ENCODE data around the gene REXO4. TPM values are rescaled to one million over a fixed set of nuclear protein-coding genes. Genes with fewer than 3 reads are reported as not detected.

REXO4 gene
- total and polyA plus RNA-seq, 2 donors (not counting 1 experiment from before 2014, with no cell fraction given) = 25.0 to 37.1 TPM

DNA sequence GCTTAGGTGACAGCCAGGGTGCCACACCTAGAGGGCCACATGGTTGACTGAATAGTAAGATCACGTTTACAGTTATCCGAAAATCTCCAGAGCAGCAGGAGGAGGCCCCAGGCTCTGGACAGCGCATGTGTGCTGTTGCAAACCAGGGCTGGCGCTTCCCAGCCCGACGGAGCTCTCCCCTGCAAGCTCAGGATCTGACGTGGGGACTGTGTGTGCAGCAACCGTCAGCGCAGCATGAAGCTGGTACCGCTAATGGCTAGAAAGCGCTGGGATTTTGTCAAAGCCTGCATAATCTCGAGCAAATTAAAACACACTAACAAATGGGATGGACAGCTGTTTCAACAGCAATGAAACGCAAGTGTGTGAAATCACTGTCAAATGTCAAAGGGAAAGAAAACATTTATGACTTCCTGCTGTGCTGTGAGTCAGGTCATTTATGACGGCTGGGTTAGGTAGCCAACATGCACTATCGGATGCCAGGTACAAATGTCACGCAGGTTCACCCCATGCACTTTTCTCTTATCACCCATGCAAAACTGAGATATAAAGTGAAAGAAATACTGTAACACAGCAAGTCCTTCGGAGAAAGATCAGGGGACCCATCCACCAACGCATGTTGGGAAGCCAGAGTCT is 49.4 kb downstream of the REXO4 start:
- no peaks in the 10 kb centered on the region for H3K27me3 Mint-ChIP-seq
- no peak overlapping the region for H2AFZ ChIP-seq (ENCODE audit: insufficient read depth, low read depth, low read length, poor library complexity, severe bottlenecking)
- DNase-seq (no peak), ATAC-seq (ENCODE audit: low read depth) (no peak)
- H4K20me1 ChIP-seq (ENCODE audit: control insufficient read depth, insufficient read depth, low read length, poor library complexity, severe bottlenecking) = peaks cover 94% of the 10 kb centered on the region
- no peak overlapping the region for H3K4me3 Mint-ChIP-seq
- CTCF ChIA-PET = no interaction called here
- 93% methylated on average over 12 of the region's 18 CpGs for WGBS (ENCODE audit: insufficient coverage)
- no peak overlapping the region for H3K9ac ChIP-seq (ENCODE audit: low read length)
- H3K27ac ChIP-seq (ENCODE audit: low read length in 2 of 2) = no peak overlapping the region
- intact Hi-C loops (cut with micrococcal nuclease) = no loop called here
- peaks cover 0 to 69% of the 10 kb centered on the region in 2 experiments for H3K36me3 ChIP-seq (replicated peaks in 1 of 2; ENCODE audit: control extremely low read depth in 1 of 2, control insufficient read depth in 1 of 2, extremely low read depth in 1 of 2, insufficient read depth in 2 of 2, low read length in 1 of 2)
- H3K9me3 Mint-ChIP-seq (ENCODE audit: insufficient read depth) = no peaks in the 10 kb centered on the region
- no peak for TF ChIP-seq EZH2 (IDR thresholded peaks at IDR 0.05; ENCODE audit: borderline replicate concordance, insufficient read depth, low read depth, low read length, poor library complexity, severe bottlenecking)
- TF ChIP-seq, protein P1, sequence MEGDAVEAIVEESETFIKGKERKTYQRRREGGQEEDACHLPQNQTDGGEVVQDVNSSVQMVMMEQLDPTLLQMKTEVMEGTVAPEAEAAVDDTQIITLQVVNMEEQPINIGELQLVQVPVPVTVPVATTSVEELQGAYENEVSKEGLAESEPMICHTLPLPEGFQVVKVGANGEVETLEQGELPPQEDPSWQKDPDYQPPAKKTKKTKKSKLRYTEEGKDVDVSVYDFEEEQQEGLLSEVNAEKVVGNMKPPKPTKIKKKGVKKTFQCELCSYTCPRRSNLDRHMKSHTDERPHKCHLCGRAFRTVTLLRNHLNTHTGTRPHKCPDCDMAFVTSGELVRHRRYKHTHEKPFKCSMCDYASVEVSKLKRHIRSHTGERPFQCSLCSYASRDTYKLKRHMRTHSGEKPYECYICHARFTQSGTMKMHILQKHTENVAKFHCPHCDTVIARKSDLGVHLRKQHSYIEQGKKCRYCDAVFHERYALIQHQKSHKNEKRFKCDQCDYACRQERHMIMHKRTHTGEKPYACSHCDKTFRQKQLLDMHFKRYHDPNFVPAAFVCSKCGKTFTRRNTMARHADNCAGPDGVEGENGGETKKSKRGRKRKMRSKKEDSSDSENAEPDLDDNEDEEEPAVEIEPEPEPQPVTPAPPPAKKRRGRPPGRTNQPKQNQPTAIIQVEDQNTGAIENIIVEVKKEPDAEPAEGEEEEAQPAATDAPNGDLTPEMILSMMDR (IDR thresholded peaks at IDR 0.05) = no peak
- no peaks in the 10 kb centered on the region for H3K27me3 ChIP-seq (replicated peaks in 1 of 4; ENCODE audit: control extremely low read depth in 1 of 4, control insufficient read depth in 3 of 4, insufficient read depth in 4 of 4, low read length in 3 of 4)
- H3K9me3 ChIP-seq (ENCODE audit: control extremely low read depth in 1 of 3, control insufficient read depth in 2 of 3, insufficient read depth in 1 of 3, low read length in 2 of 3) = no peaks in the 10 kb centered on the region
- H3K4me1 Mint-ChIP-seq = peaks cover 46% of the 10 kb centered on the region
- no peak overlapping the region for H3K4me2 ChIP-seq (replicated peaks; ENCODE audit: low read depth, low read length, poor library complexity, severe bottlenecking)
- H3K79me2 ChIP-seq (ENCODE audit: control insufficient read depth, insufficient read depth, low read length) = peaks cover 78% of the 10 kb centered on the region
- H3K27ac Mint-ChIP-seq = no peak overlapping the region
- H3K4me3 ChIP-seq (ENCODE audit: control extremely low read depth in 1 of 5, extremely low read depth in 1 of 5, insufficient read depth in 1 of 5, low read depth in 2 of 5, low read length in 4 of 5) = no peak overlapping the region
- POLR2A ChIA-PET = no interaction called here
- peaks cover 23 to 36% of the 10 kb centered on the region in 2 donors for H3K4me1 ChIP-seq (ENCODE audit: control insufficient read depth in 2 of 2, insufficient read depth in 2 of 2, low read length in 2 of 2)

DNA sequence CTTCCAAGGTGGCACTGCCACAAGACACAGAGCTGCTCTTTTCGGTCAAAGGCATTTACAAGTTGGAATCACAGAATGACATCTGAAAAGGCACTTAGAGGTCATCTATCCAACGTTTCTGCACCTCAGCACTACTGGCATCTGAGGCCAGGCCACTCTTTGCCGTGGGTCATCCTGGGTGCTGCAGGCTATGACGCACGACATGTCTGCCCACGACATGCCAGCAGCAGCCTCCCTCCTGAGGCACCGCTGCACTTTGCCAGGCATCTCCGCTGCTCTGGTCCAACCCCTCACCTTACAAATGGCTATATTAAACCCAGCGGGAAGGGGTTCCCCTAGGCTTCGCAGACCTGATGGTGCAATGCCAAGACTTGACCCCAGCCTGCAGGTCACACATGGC is 50.0 kb downstream of the REXO4 start:
- Mint-ChIP-seq H3K4me3 (no peak overlapping the region), H3K27ac (no peak overlapping the region), H3K4me1 (peaks cover 43% of the 10 kb centered on the region), H3K9me3 (ENCODE audit: insufficient read depth) (no peaks in the 10 kb centered on the region), H3K27me3 (no peaks in the 10 kb centered on the region)
- Histone ChIP-seq H3K27ac (ENCODE audit: low read length in 2 of 2) (no peak overlapping the region), H3K4me1 (ENCODE audit: control insufficient read depth in 2 of 2, insufficient read depth in 2 of 2, low read length in 2 of 2) (peaks cover 23 to 36% of the 10 kb centered on the region in 2 donors), H3K4me2 (replicated peaks; ENCODE audit: low read depth, low read length, poor library complexity, severe bottlenecking) (no peak overlapping the region), H3K36me3 (replicated peaks in 1 of 2; ENCODE audit: control extremely low read depth in 1 of 2, control insufficient read depth in 1 of 2, extremely low read depth in 1 of 2, insufficient read depth in 2 of 2, low read length in 1 of 2) (peaks cover 0 to 74% of the 10 kb centered on the region in 2 experiments), H3K4me3 (ENCODE audit: control extremely low read depth in 1 of 5, extremely low read depth in 1 of 5, insufficient read depth in 1 of 5, low read depth in 2 of 5, low read length in 4 of 5) (no peak overlapping the region), H3K9ac (ENCODE audit: low read length) (no peak overlapping the region), H3K27me3 (replicated peaks in 1 of 4; ENCODE audit: control extremely low read depth in 1 of 4, control insufficient read depth in 3 of 4, insufficient read depth in 4 of 4, low read length in 3 of 4) (no peaks in the 10 kb centered on the region), H3K9me3 (ENCODE audit: control extremely low read depth in 1 of 3, control insufficient read depth in 2 of 3, insufficient read depth in 1 of 3, low read length in 2 of 3) (no peaks in the 10 kb centered on the region), H2AFZ (ENCODE audit: insufficient read depth, low read depth, low read length, poor library complexity, severe bottlenecking) (no peak overlapping the region), H4K20me1 (ENCODE audit: control insufficient read depth, insufficient read depth, low read length, poor library complexity, severe bottlenecking) (peaks cover 88% of the 10 kb centered on the region), H3K79me2 (ENCODE audit: control insufficient read depth, insufficient read depth, low read length) (peaks cover 72% of the 10 kb centered on the region)
- TF ChIP-seq, protein P1 (IDR thresholded peaks at IDR 0.05) = no peak
- intact Hi-C loops (cut with micrococcal nuclease) = no loop called here
- DNase-seq (no peak), ATAC-seq (ENCODE audit: low read depth) (no peak)
- ChIA-PET POLR2A (no interaction called here), CTCF (no interaction called here)
- WGBS (ENCODE audit: insufficient coverage) = 97% methylated on average over 10 of the region's 10 CpGs
